ENCODE measurements around the gene SEC11C.

SEC11C gene

DNA sequence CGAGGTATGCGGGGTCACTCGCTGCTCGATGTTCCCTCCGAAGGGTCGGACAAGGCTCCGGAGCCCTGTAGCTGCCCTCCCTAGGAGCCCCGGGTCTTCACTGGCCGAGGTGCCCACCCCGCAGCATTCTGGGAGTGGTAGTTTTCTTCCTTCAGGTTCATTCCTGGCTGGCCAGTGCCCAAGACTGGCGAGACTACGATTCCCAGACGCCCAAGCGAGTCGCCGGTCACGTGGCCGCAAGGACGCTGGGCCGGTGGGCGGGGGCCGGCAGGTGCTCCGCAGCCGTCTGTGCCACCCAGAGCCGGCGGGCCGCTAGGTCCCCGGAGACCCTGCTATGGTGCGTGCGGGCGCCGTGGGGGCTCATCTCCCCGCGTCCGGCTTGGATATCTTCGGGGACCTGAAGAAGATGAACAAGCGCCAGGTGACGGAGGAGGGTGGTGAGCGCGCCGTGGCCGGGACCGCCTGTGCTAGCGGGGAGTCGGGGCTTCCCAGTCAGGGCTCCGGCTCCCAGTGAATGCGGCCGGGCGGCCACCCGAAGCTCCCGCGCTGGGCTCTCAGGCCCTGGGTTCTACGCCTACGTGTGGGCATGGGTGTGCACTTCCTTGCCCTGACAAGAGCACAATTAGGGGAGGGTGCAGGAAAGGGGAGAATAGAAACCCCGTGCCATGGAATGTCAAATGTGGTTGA, at the start of gene SEC11C:
Gene SEC11C (plus strand): TSS at position 270 of the 687 bp plus-strand sequence. CDS start 65 bp downstream, at position 335.
- no peaks in the 10 kb centered on the region for H3K36me3 Mint-ChIP-seq
- peak; percentile 98 for DNase-seq

GRCh38 chr18:59090966-59091603, 48.6 kb upstream of the SEC11C start:
- H3K27ac Mint-ChIP-seq, result no peak overlapping the region
- no peak for DNase-seq
- no peaks in the 10 kb centered on the region for H3K9me3 Mint-ChIP-seq
- CTCF ChIA-PET, result no interaction called here
- H3K36me3 Mint-ChIP-seq, result no peaks in the 10 kb centered on the region
- H3K4me3 Mint-ChIP-seq, result no peak overlapping the region
- no peaks in the 10 kb centered on the region for H3K4me1 Mint-ChIP-seq
- peaks cover 15% of the 10 kb centered on the region for H3K27me3 Mint-ChIP-seq

More for the DNA sequence above, at the start of gene SEC11C:
- Mint-ChIP-seq H3K9me3 (no peaks in the 10 kb centered on the region), H3K4me1 (peaks cover 45% of the 10 kb centered on the region), H3K27ac (peak within 1 kb of the TSS; percentile 98), H3K4me3 (peak within 1 kb of the TSS; percentile 87), H3K27me3 (peaks cover 13% of the 10 kb centered on the region)
- CTCF ChIA-PET, result no interaction called here

DNA sequence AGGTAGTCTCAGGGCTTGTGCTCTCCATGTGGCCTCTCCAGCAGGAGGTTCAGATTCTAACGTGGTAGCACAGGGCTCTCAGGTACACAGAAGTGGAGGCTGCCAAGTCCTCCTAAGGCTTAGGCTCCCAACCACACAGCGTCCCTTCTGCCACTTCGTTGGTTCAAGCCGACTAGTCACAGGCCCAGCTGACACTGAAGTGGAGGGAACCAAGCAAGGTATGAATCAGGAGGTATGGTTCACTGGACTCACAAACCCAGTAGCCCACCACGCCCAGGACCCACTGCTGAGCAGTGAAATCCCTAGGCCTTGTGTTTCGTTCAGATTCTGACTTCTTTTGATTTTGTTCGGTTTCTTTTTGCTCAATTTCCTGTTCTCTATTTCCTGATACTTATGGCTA, 46.0 kb upstream of the SEC11C start:
- Mint-ChIP-seq H3K4me1 (no peaks in the 10 kb centered on the region), H3K4me3 (no peak overlapping the region), H3K27ac (no peak overlapping the region), H3K27me3 (peaks cover 4% of the 10 kb centered on the region), H3K9me3 (no peaks in the 10 kb centered on the region), H3K36me3 (no peaks in the 10 kb centered on the region)
- CTCF ChIA-PET, result interaction anchor here (1.1 kb wide), 1 partner anchor 13 kb away, joined by 3 read pairs; no protein-coding TSS in a partner anchor
- no peak for DNase-seq

GRCh38 chr18:59094569-59094968, 45.1 kb upstream of the SEC11C start:
- Mint-ChIP-seq H3K9me3 (no peaks in the 10 kb centered on the region), H3K4me1 (no peaks in the 10 kb centered on the region), H3K36me3 (no peaks in the 10 kb centered on the region), H3K27ac (no peak overlapping the region), H3K4me3 (no peak overlapping the region), H3K27me3 (peaks cover 2% of the 10 kb centered on the region)
- CTCF ChIA-PET, result no interaction called here
- no peak for DNase-seq

GRCh38 chr18:59096098-59096789, 43.4 kb upstream of the SEC11C start:
- no peak overlapping the region for H3K4me3 Mint-ChIP-seq
- no peaks in the 10 kb centered on the region for H3K4me1 Mint-ChIP-seq
- CTCF ChIA-PET, result no interaction called here

GRCh38 chr18:59101830-59102414, 37.8 kb upstream of the SEC11C start:
- H3K27me3 Mint-ChIP-seq, result peaks cover 25% of the 10 kb centered on the region
- H3K4me1 Mint-ChIP-seq, result no peaks in the 10 kb centered on the region
- CTCF ChIA-PET, result no interaction called here
- no peak overlapping the region for H3K27ac Mint-ChIP-seq
- H3K36me3 Mint-ChIP-seq, result no peaks in the 10 kb centered on the region
- no peak overlapping the region for H3K4me3 Mint-ChIP-seq
- DNase-seq, result no peak
- no peaks in the 10 kb centered on the region for H3K9me3 Mint-ChIP-seq

More at GRCh38 chr18:59096098-59096789, 43.4 kb upstream of the SEC11C start:
- Mint-ChIP-seq H3K27ac (no peak overlapping the region), H3K36me3 (no peaks in the 10 kb centered on the region), H3K27me3 (peaks cover 6% of the 10 kb centered on the region), H3K9me3 (no peaks in the 10 kb centered on the region)
- DNase-seq, result no peak

DNA sequence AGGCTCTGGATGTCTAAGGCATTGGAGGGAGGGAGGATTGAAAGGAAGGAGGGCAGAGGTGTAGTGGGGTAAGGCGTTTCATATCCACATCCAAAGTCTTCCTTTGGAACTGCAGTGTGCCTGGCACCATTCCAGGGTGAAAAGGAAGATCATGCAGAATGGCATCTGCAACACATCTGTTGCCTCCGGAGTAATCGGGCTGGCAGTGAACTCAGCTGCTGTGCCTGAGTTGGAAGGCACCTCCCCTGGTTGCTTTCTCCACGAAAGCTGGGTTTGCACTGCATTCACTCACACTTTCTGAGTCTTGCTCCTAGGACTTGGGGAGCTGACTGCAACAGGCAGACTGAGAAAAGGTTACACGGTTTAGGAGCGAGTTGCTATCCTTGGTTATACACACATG, 30.3 kb upstream of the SEC11C start:
- H3K27ac Mint-ChIP-seq, result no peak overlapping the region
- no peak overlapping the region for H3K4me3 Mint-ChIP-seq
- no peaks in the 10 kb centered on the region for H3K36me3 Mint-ChIP-seq
- peaks cover 24% of the 10 kb centered on the region for H3K27me3 Mint-ChIP-seq
- H3K4me1 Mint-ChIP-seq, result no peaks in the 10 kb centered on the region
- CTCF ChIA-PET, result no interaction called here
- DNase-seq, result no peak
- H3K9me3 Mint-ChIP-seq, result no peaks in the 10 kb centered on the region

DNA sequence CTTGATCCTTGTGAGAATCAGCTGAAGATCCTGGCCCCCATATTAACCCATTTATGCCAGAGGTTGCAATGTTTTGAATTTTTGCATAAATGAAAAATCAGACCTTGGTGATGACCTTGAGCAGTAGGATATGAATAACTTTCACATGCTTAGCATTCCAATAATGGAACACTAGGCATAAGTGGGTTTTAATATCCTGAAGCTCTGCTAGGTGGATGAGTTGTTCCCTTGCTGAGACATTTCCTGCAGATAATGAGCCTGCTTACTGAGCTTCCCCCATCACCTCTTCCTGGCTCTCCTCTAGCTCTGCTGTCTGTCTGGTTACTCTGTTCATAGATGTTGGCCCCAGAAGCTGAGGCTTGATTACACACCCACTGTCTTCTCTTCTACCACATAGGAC, 25.5 kb upstream of the SEC11C start:
- no peaks in the 10 kb centered on the region for H3K4me1 Mint-ChIP-seq
- peaks cover 19% of the 10 kb centered on the region for H3K27me3 Mint-ChIP-seq
- H3K9me3 Mint-ChIP-seq, result no peaks in the 10 kb centered on the region
- DNase-seq, result no peak
- H3K36me3 Mint-ChIP-seq, result no peaks in the 10 kb centered on the region
- CTCF ChIA-PET, result interaction anchor here (1.4 kb wide), 1 partner anchor 28 kb away, joined by 4 read pairs; no protein-coding TSS in a partner anchor
- H3K4me3 Mint-ChIP-seq, result no peak overlapping the region
- H3K27ac Mint-ChIP-seq, result no peak overlapping the region

DNA sequence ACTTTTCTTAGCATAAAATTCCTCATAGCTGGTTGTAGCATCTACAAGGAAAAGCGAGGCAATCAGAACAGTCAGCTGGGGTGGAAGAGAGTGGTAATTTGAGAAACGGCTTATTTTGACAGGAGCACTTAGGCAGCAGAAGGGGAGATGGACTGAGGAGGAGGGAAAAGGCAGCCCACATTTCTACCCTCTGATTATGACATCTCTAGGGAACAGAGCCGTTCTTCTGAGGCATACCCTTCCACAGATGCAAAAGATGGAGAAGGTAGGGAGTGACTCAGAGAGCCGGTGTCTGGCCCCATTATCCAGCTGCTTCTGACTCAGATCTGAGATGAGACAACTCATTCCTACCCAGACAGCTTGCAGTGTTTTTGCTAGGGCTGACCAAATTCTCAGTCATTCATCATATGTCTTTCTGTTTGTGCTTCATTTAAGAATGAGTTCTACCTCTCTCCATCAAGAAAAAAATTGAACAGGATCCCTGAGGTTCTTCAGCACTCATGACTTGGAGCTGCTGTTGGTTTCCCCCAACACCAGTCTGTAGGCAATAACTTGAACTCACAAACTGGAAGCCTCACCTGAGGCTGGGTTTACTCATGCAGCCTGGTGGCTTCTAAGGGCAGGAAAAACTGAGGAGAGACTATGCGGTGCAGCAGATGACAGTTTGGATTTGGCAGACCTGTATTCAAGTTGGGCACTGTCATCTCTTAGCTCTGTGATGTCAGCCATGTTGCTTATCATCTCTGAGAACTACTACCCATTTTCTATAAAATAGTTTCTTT, 15.9 kb upstream of the SEC11C start:
- no peak overlapping the region for H3K4me3 Mint-ChIP-seq
- no peaks in the 10 kb centered on the region for H3K36me3 Mint-ChIP-seq
- no peak for DNase-seq
- H3K9me3 Mint-ChIP-seq, result no peaks in the 10 kb centered on the region
- H3K4me1 Mint-ChIP-seq, result no peaks in the 10 kb centered on the region
- CTCF ChIA-PET, result no interaction called here
- H3K27me3 Mint-ChIP-seq, result peaks cover 18% of the 10 kb centered on the region
- H3K27ac Mint-ChIP-seq, result peak overlapping the region; percentile 21

DNA sequence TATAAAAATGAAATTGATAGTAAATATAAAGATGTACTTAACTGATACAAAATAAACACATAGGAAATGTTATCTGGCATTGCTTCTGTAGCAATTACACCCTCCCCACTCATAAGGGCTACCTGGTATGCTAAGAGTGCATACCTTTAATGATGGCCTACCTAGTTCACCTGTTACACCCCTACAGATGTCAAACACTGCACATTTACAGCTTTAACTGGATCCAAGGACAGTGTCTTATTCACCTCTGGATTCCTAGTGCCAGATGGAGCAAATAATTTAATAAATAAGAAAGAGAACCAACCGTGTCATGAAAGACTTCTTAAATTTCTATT, 15.3 kb upstream of the SEC11C start:
- DNase-seq, result no peak
- H3K36me3 Mint-ChIP-seq, result no peaks in the 10 kb centered on the region
- no peak overlapping the region for H3K27ac Mint-ChIP-seq
- no peaks in the 10 kb centered on the region for H3K4me1 Mint-ChIP-seq
- H3K4me3 Mint-ChIP-seq, result no peak overlapping the region
- H3K27me3 Mint-ChIP-seq, result peaks cover 17% of the 10 kb centered on the region
- CTCF ChIA-PET, result no interaction called here
- H3K9me3 Mint-ChIP-seq, result no peaks in the 10 kb centered on the region

DNA sequence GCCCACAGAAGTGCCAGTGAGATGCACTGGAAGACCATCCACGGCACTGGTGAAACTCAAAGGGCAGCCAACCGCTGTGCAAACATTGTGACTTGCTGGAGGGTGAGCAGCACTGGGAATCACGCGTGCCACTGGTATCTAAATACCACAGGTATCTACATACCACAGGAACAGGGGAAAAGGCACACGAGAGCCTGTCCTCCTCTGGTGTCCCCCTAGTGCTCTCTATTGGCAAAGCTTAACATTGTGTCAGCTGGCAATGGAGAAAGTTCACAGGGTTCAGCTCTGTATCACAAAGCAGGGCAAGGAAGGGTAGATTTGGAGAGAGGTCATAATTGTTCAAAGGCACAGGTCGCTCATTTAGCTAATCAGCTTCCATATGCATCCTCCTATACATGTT, 12.6 kb upstream of the SEC11C start:
- no peak for DNase-seq
- H3K4me1 Mint-ChIP-seq, result no peaks in the 10 kb centered on the region
- H3K27ac Mint-ChIP-seq, result no peak overlapping the region
- peaks cover 28% of the 10 kb centered on the region for H3K27me3 Mint-ChIP-seq
- H3K4me3 Mint-ChIP-seq, result no peak overlapping the region
- no peaks in the 10 kb centered on the region for H3K36me3 Mint-ChIP-seq
- CTCF ChIA-PET, result no interaction called here
- no peaks in the 10 kb centered on the region for H3K9me3 Mint-ChIP-seq

DNA sequence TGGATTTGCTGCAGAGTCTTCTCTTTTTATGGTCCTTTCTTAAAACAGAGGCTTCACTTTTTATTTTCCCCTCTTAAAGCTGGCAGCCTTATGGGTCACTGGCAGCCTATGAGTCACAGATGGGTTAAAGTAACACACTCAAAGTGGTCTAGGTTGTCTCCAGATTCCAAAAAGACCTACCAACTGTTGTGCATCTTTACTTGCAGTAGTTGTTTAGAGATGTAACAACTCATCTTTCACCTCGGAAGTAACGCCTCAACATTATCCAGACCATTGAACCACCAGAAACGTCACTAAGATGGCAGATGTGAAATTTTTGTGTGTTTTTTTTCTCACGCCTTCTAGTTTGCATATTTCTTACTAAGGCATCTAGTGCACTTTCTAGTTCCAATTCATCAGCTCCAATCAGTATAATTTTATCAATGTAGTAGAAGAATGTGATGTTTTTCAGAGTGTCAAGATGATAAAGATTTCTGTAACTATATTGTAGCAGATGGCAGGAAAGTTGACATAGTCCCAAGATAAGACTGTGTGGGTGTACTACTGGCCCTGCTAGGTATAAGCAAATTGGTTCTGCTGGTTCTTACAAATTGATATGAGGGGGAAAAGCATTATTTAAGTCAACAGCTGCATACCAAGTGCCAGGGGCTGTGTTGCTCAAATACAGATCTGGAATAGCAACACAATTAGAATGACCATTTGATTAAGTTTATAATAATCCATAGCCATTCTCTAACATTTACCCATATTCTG, 9.6 kb upstream of the SEC11C start:
- no peak for DNase-seq
- CTCF ChIA-PET, result no interaction called here
- H3K36me3 Mint-ChIP-seq, result no peaks in the 10 kb centered on the region

DNA sequence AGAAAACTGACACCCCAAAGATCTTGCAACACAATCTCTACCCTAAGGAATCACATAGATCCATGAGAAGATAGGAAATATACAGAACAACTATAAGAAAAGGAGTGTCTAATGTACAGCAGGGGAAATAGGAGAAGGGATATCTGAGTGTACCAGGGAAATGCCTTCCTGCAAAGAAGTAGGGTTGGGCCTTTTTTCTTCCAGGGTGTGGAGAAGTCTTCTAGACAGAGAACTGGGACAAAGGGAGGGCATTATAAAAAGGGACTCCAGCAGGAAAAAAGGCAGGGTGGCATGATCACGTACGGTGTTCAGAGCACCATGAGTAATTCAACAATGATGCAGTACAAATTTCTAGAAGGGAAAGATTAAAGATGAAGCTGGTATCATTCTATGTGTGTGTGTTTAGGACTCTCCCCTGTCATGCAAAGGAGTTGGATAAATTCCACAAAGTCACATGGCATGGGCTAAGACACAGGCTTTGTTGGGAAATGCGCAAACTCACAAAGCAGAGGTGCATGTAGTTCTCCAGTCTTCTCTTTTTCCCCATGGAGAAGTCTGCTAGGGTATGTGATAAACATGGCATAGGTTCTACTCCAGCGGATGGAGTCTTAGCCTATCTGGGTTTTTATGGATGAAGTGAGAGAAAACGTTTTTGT, 6.7 kb upstream of the SEC11C start:
- CTCF ChIA-PET, result no interaction called here
- Mint-ChIP-seq H3K27me3 (peaks cover 40% of the 10 kb centered on the region), H3K9me3 (no peaks in the 10 kb centered on the region), H3K36me3 (no peaks in the 10 kb centered on the region), H3K4me3 (no peak overlapping the region), H3K27ac (no peak overlapping the region), H3K4me1 (no peaks in the 10 kb centered on the region)
- DNase-seq, result no peak

More for the DNA sequence above, 9.6 kb upstream of the SEC11C start:
- Mint-ChIP-seq H3K4me1 (no peaks in the 10 kb centered on the region), H3K4me3 (no peak overlapping the region), H3K27me3 (peaks cover 46% of the 10 kb centered on the region), H3K9me3 (no peaks in the 10 kb centered on the region), H3K27ac (no peak overlapping the region)
